ENCODE results near the gene CAB39.
A peak's percentile ranks its signal among the peaks of the same experiment; 100 is the strongest.
"Not testable (repeated sequence)": the region's sequence is repeated elsewhere in the genome, so short reads cannot be mapped to it uniquely, and the experiment has no call there.

CAB39 gene

DNA sequence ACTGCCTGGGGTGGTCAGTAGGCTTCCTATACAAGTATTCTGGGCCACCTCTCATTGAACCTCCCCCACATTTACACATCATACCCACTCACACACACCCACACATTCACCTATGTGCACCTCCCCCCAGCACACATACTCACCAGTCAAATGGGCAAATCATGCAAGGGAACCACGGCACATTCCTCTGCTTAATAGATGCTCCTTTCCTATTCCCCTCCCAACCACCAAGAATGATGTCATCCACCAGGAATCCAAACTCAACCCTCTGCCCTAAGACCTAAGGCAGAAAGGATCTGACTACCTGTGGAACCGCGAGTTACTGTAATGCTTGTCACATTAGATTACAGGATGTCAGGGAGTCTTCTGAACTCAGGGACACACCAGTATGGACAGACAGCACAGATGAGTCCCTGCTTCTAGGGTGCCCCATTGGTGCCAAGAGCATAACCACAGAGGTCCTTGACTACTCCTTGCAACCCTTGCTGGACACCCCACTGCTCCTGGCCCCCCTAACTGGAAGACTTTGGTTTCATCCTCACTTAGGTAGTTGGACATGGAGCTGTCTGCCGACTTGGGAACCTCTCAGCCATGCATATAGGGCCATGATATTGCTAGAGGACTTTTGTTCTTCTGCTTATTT lies 21.5 kb upstream of the CAB39 start:
- DNase-seq (ENCODE audit: low spot score): no peak
- TF ChIP-seq CTCF (IDR thresholded peaks at IDR 0.05): no peak
- Histone ChIP-seq H3K4me3 (no peak overlapping the region), H3K27ac (no peak overlapping the region)

DNA sequence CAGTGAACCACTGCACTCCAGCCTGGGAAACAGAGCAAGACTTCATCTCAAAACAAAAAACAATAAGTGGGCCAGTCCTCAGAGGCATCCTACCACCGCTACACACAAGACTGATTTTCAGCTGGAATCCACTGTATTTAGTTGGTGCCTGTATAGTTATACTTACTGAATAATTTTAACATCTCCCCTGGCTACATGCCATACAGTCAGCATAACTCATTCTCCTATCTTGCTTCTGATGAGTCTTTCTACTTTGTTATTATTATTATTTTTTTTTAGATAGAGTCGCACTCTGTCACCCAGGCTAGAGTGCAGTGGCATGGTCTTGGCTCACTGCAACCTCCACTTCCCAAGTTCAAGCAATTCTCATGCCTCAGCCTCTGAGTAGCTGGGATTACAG lies 19.9 kb upstream of the CAB39 start:
- DNase-seq (ENCODE audit: low spot score): no peak
- H3K4me3 ChIP-seq: no peak overlapping the region
- TF ChIP-seq CTCF (IDR thresholded peaks at IDR 0.05): no peak
- no peak overlapping the region for H3K27ac ChIP-seq

- DNase-seq (ENCODE audit: low spot score): no peak
- TF ChIP-seq CTCF (IDR thresholded peaks at IDR 0.05): no peak
- Histone ChIP-seq H3K27ac (no peak overlapping the region), H3K4me3 (no peak overlapping the region)
These were observed 19.2 kb upstream of the CAB39 start for GRCh38 chr2:230693411-230693810.

DNA sequence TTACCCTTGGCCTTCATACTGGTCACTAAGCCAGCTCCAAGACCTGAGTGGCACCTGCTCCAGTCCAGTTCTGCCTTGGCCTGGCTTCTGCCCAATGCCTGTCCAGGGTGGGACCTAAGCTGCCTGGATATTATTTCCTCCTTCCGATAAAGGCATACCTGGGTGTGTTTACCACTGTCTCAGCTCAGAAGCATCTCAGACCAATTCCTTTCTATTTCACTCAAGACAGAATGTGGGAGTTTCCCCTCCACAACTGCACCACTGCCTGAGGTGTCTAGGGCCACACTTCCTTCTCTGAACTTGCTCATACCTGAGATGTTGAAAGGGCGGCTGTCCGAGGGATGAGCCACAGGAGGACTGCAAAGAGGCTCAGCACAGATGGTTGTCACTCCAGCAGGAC lies 18.4 kb upstream of the CAB39 start:
- Histone ChIP-seq H3K27ac (no peak overlapping the region), H3K4me3 (no peak overlapping the region)
- DNase-seq (ENCODE audit: low spot score): no peak
- no peak for TF ChIP-seq CTCF (IDR thresholded peaks at IDR 0.05)

GRCh38 chr2:230695551-230695950 lies 17.1 kb upstream of the CAB39 start:
- Histone ChIP-seq H3K4me3 (no peak overlapping the region), H3K27ac (no peak overlapping the region)
- DNase-seq (ENCODE audit: low spot score): no peak
- TF ChIP-seq CTCF (IDR thresholded peaks at IDR 0.05): no peak

- no peak overlapping the region for H3K27ac ChIP-seq
- peak; percentile 1 for DNase-seq (ENCODE audit: low spot score)
- TF ChIP-seq CTCF (IDR thresholded peaks at IDR 0.05): no peak
- no peak overlapping the region for H3K4me3 ChIP-seq
These were observed 16.0 kb upstream of the CAB39 start for GRCh38 chr2:230696670-230697069.

DNA sequence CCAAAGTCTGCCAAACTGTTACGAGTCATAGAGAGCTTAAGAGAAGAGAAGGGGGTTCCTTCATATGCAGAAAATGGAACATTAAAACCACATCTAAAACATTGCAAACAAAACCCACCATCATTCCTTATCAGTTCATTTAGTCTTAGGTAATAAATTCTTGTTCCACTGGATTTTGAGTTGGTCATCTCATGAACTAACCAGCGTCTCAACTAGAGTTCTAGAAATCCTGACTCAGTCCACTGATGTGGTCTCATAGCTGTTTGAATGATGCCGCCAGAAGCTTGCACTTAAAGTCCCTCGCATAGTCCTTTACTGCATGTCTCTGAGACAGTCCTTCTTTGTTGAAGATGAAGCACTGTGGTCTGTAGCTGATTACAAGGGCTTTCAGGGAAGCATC lies 15.0 kb upstream of the CAB39 start:
- DNase-seq (ENCODE audit: low spot score): no peak
- no peak for TF ChIP-seq CTCF (IDR thresholded peaks at IDR 0.05)
- Histone ChIP-seq H3K4me3 (no peak overlapping the region), H3K27ac (no peak overlapping the region)

DNA sequence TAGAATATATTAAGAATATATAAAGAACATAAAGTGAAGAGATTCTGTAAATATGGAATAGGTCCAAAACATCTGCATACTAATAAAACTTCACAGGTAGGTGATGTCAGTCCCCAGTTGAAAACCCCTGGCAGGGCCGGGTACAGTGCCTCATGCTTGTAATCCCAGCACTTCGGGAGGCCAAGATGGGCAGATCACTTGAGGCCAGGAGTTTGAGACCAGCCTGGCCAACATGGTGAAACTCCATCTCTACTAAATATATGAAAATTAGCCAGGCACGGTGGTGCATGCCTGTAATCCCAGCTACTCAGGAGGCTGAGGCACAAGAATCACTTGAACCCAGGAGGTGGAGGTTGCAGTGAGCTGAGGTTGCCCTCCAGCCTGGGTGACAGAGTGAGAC lies 13.9 kb upstream of the CAB39 start:
- H3K27ac ChIP-seq, H3K4me3 ChIP-seq: not testable (repeated sequence)
- peak; percentile 9 for DNase-seq (ENCODE audit: low spot score)
